HK-2 (cell line): ENCODE data around the gene CMC4.
A peak's percentile ranks its signal among the peaks of the same experiment; 100 is the strongest.

Source experiments
- DNase-seq: peaks from one replicate; pipeline ENCODE4 v3.0.0-alpha.2; 2018; ENCODE audit not compliant: unreplicated experiment

CMC4 gene

DNA sequence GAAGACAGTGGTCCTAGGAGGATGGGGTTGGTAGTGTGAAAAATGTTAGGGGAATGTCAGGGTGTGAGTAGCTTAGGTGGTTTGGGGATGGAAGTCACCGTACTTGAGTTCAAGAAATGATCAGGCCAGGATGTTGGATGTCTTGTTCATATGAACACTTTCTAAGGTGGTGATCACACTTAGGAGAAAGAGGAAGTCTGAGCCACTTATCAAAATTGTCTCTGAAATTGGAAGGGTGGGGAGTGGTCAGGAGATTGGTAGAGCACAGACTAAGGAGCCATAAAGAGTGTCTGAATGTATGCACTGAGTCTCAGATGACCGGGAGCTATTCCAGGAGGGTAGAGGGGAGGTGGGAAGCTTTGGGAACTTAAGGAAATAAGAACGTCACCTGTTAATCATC, 17.3 kb downstream of the CMC4 start:
- DNase-seq, result no peak

DNA sequence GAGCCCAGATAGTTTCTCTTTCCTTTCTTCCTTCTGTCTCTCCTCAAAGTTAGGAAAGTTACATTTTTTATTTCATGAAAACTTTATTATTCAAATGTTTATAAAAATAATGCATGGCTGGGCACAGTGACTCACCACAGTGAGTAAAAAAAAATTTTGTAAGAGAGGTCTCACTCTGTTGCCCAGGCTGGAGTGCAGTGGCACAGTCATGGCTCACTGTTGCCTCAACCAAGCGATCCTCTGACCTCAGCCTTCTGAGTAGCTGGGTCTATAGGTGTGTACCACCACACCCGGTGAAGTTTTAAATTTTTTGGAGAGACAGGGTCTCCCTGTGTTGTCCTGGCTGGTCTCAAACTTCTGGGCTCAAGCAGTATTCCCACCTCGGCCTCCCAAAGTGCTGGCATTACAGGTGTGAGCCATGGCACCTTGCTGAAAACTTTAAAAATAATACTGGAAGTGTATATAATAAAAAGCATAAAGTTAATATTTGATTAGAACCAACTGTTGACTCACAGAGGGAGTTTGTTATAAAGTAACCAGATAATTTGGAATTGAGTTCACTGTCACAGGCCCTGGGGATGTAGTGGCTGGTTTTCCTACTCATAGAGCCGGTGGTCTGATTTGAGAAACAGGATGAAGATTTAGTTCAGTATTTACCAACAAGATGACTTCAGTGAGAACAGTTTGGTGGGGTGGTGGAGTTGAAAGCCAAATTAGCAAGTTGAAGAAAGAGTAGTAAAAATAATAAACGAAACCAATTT, 18.0 kb downstream of the CMC4 start:
- DNase-seq, result no peak

DNA sequence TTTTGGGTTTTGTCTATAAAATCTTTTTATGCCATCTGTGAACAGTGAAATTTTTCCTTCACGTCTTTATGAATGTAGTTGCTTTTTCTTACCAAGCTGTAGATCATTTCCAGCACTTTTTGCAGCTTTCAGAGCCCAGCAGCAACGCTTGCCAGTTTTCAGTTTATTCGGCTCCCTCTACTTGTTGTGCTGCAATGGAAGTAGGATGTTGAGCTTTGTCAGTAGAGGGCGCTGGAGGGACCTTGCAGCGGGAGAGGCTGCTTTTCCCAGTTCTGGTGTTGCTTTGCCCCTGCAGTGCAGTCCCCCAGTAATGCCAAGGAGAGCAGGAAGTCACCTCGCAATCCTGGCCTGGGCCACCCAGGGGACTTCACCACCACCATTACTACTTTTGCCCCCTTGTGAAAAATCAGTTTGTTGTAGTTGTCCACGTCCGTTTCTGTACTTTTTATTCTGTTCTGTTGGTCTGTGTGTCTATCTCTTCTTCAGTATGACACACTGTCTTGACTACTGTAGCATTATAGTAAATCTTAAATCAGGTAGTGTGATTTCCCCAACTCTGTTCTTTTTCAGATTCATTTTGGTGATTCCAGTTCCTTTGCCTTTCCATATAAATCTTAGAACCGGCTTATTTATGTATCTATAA, 21.8 kb downstream of the CMC4 start:
- no peak for DNase-seq

DNA sequence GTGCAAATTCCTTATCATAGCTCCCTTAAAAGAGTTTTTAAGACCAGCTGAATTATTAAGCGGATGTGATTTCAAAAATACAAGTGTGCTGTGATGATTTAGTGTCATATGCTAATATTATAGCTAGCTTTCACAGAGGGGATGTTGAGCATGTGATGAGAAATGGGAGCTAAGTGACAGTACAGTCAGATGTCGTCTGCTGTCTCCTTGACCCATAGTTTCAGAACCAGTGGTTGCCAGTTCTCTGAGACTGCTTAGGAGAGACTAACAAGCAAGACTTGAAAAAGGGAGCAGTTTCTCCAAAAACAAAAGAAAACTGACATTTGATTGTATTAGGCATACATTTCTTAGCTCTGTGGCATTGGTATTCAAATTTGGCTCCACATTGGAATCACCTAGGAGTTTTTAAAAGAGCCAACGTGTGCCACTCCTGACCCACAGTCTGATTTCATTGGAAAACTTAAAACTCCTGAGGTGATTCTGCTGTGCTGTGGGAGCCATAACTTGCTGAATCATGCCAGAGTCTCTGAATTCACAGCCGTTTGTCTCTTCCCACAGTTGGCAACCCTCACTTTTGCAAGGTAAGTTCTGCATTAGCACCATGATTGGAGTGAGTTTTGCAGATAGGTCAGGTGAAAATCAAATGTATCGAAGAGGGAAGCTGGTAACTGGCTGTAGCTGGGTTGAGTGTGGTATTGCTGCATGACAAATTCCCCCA, 24.0 kb downstream of the CMC4 start:
- no peak for DNase-seq

DNA sequence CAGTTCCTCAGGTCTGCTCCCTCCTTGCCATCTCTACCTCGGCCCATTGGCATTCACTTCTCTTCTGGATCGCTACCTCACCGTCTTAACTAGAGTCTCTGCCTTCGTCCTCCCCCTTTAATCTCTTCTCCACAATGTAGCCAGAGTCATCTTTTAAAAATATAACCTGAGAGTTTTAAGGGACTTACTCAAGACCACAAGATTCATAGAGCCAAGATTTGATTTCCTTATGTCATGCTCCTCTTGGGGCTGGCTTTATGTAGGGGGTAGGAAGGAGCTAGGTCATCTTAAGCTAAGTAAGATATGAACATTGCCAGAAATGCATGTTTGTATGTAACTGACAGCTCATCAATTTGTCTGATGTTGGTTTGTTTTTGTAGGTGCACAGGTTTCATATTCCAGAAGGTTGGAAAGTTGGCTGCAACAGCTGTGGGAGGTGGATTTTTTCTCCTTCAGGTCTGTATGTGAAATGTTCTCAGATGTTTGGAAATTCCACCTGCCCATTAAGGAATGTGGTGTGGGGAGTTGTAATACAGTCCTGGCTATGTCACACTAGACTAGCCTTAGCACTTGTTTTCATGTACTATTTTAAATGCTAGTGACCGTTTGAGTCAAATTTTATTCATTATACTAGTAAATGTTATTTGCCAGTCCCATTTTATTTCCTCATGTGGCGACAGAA, 24.7 kb downstream of the CMC4 start:
- no peak for DNase-seq

DNA sequence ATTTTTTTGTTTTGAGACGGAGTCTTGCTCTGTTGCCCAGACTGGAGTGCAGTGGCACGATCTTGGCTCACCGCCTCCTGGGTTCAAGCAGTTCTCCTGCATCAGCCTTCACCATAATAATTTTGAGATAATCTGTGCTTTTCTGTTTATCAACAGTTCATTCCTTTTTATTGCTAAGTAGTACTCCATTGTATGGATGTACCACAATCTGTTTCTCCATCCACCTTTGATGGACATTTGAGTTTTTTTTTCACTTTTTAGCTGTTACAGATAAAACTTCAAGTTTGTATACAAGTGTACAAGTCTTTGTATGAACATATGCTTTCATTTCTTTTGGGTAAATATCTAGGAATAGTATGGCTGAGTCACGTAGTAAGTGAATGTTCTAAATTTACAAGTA, 35.2 kb downstream of the CMC4 start:
- no peak for DNase-seq

DNA sequence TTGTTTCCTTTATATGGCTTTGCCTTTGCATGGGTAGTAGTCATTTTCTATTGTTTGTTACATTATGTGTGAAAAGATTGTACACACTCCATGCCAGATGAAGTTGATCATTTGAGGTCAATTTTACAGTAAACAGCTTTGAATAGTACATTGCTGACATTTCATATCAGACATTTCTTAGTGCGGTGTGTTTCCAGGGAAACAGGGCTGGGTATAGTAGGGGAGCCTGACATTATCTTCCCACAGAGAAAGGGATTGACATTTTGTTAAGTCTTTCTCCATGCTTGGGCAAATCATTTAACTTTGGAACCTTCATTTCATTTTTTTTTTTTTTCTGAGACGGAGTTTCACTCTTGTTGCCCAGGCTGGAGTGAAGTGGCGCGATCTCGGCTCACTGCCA, 39.3 kb downstream of the CMC4 start:
- DNase-seq, result no peak

DNA sequence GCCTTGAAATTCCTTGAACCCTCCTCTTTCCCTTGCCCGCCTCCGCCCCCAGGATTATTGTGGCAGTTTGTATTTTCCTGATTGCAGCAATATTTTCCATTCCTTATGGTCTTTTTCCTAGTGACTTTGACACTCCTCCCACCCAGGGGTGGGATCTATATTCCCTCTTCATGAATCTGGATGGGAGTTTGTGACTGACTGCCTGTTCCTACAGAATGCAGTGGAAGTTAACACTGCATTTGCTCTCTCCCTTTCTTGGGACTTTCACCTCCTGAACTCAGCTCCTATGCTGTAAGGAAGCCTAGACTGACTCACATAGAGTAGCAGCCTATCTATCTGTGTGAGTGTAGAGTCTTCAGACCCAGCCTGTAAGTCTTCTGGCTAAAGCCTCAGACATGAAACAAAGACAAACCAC, 42.1 kb downstream of the CMC4 start:
- no peak for DNase-seq

DNA sequence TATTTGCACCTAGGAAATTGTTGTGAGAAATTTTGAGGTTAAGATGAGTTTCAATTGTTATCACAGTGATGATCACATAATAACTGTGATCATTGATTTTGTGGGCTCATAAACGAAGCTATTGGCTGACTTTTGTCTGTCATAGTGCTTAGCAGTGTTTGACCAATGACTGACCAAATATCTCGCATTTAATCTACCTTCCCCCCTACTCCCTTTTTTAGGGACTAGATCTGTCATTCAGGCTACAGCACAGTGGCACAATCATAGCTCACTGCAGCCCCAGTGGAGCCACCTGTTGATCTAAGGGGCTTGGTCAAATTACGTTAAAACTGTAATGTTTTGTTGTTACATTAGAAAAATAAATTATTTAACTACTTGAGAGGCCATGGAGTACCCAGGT, 42.8 kb downstream of the CMC4 start:
- DNase-seq, result no peak

DNA sequence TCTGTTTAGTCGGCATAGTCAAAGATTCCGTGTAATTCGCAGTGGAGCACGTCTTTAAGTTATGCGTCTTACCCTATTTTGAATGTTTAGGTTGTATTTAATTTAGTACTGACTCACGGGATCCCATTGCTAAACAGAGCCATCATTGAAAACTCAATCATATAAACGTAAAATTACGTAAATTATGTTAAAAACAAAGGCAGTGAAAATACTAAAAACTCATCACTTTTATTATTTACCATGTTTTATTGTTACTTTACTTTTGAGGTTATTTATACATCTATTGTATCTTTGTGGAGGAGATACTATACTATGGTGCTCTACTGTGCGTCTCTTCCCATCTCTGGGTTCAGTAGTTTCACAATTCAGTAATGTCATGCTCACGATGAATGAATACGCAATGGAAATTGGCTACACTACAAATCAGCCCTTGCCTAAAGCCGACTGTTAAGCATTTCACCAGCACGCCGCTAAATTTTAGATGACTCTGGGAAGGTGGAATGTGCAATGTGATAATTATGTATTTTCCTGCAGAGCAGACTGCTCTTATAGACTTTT, 43.3 kb downstream of the CMC4 start:
- no peak for DNase-seq

DNA sequence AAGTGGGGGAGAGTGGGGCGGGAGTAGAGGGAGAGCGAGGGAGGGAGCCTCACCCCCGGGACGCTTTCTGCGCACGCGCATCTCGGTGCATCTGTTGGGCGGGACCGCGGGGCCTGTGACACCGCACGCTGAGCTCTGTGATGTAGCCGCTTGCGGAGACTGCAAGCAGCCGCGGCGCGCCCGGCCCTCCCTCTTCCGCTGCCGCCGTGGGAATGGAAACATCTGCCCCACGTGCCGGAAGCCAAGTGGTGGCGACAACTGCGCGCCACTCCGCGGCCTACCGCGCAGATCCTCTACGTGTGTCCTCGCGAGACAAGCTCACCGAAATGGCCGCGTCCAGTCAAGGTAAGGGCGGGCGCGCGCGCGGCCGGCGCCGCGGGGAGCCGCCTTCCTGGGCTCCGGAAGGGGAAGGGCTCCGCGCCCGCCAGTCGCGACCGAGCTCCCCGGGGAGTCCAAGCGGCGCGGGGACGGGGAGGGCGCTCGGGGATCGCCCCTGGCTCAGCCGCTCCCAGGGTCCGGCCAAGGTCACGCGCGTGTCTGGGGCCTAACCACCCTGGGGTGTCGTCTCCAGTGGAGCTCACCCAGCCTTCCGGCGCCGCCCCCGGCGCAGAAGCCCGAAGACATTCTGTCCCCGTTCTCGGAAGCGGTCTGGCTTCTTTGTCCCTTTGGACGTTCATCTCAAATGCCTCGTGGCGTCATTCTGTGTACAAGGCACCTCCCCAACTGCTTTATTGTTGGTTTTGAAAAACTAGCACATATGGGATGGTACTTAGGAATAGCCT, 44.0 kb downstream of the CMC4 start, which contains the start of gene FUNDC2:
Gene FUNDC2 (plus strand): TSS at position 118 of the 782 bp plus-strand sequence. CDS start 95 bp downstream, at position 213.
- peak; percentile 93 for DNase-seq

DNA sequence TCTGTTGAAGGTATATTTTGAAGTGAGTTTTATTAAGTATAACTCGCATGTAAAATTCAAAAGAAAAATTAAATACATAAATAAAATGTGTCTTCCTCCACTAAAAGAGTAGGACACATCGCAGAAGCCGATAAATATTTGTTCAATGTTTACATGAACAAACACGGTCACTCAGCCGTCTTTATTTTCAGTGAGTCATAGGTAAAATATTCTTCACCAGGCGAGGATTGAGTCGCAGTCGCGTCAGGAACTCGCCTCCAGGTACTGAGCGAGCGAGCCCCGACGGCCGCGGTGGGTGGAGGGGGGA, 44.6 kb downstream of the CMC4 start:
- no peak for DNase-seq

DNA sequence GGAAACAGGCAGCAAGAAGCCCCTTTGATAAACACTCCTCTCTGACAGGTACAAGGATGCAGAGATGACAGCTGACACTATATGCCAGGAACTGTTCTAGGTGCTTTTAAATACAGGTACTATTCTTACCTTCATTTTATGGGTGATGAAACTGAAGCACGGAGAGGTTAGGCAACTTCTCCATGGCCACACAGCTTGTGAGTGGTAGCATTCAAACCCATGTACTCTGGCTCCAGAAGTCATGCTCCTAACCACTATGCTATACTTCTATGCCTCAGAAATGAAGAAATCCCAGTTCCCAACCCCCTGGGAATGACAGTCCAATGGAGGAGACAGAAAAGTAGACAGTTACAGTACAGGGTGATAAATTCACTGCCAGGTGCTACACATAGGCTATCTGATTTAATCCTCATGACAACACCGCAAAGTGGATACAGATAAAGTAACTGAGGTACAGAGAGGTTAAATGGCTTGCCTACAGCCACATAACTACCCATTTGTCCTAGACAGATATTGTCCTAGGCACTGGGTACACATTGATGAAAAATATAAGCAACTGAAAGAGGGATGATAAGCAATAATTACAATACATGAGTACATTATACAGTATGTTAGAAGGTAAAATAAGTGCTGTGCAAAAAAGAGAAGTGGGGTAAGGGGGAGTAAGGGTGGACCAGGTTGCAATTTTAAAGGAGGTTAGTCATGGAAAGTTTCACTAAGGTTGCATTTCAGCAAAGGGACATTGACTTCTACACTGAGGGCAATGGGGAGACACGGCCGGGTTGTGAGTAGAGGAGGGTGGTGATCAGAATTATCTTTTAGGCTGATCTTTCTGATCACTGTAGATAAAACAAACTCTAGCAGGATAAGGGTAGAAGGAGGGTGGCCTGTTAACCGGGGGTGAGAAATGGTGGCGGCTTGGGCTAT, 46.8 kb downstream of the CMC4 start:
- DNase-seq, result no peak

DNA sequence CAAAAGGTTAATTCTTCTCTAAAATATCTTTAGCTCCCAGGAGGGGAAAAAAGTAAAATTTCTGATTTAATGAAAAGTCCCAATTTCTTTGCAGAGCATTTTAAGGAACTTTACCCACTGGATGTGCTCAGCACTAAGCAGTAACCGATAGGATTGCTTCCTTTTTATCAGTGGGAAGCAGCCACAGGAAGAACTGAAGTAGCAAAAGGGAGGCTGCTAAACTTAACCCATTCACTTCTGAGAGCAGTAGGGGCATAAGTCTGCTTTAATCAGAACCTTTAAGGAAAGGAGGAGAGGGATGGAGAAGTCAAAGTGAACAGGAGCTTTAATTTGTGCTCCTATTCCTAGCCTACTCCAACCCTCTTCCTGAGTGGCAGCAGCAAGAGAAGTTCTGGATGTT, 48.4 kb downstream of the CMC4 start, which contains the start of gene F8:
Gene F8 (minus strand): TSS at position 139 of the 400 bp plus-strand sequence. CDS start 171 bp downstream, outside the sequence.
- no peak for DNase-seq

DNA sequence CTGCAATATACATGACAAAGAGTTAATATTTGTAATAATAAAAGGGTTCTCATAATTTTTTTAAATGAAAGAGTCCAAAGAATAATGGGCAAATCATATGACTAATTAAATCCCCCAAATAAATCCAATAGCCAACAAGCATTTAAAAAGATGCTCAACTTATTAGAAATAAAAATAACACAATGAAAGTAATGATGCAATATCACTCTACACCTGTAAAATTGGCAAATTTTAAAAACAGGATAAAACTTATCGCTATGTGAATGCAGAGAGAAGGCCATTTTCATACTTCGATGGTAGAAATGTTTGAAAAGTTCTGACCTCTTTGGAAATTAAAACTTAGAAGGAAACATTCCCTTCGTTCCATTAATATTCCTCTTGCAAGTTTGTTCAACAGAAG, 50.3 kb downstream of the CMC4 start:
- DNase-seq, result no peak
